Measurements from ENCODE around the gene PRUNE2.
"Not testable (repeated sequence)": the region's sequence is repeated elsewhere in the genome, so short reads cannot be mapped to it uniquely, and the experiment has no call there.

The PRUNE2 gene

GRCh38 chr9:76868897-76869296 lies 37.0 kb downstream of the PRUNE2 start:
- DNase-seq (ENCODE audit: low read depth in 1 of 2, low spot score in 1 of 2), result no peak

DNA sequence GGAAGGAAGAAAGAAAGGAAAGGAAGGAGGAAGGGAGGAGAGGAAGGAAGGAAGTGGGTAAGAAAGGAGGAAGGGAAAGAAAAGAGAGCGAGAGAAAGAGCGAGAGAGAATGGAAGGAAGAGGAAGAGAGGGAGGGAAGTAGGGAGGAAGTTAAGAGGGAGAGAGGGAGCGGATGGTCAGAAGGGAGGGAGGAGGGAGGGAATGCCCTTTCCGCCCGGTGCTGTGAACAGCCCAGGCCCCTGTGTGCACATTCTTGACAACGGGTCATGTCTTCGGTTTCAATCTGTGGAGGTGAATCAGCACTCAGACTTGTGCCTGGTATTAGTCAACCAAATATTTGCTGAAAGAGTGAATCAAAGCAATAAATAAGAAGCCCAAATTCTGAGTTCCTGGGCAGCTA lies 39.2 kb downstream of the PRUNE2 start:
- DNase-seq (ENCODE audit: low read depth in 1 of 2, low spot score in 1 of 2), result no peak

- DNase-seq (ENCODE audit: low read depth in 1 of 2, low spot score in 1 of 2), result no peak
These were observed 42.1 kb downstream of the PRUNE2 start for GRCh38 chr9:76863832-76864231.

DNA sequence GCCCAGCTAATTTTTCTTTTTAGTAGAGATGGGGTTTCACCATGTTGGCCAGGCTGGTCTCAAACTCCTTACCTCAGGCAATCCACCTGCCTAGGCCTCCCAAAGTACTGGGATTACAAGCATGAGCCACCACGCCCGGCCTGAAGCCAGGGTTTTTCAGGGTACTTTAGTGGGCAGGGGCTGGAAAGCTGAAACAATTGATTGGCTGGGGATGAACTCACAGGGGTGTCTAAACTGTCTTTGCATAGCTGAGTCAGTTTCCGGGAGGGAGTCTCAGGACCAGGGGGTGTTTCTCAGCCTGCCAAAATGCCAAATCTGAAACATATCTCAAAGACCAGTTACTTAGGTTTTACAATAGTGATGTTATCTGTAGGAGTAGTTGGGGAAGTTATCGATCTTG lies 46.1 kb downstream of the PRUNE2 start:
- no peak for DNase-seq (ENCODE audit: low read depth in 1 of 2, low spot score in 1 of 2)

GRCh38 chr9:76858248-76858647 lies 47.7 kb downstream of the PRUNE2 start:
- DNase-seq (ENCODE audit: low read depth in 1 of 2, low spot score in 1 of 2), result not testable (repeated sequence)

DNA sequence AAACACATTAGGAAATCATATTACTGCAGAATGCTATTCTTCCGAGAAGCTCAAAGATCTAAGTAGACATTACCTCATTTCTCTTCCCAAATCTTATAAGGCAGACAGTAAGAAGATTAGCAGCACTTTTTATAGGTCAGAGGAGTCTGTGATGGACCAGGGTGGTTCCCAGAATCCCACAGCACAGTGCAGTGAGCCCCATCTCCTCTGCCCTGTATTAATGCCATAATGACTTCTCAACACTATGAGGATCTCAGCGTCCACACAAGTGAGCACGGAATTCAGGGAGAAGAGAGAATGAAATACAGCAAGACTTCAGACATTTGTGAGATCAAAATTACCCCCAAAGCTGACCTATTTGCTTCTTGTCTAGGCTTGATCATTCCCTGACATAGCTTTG lies 49.9 kb downstream of the PRUNE2 start:
- no peak for DNase-seq (ENCODE audit: low read depth in 1 of 2, low spot score in 1 of 2)

GRCh38 chr9:76855015-76855414 lies 50.9 kb downstream of the PRUNE2 start:
- no peak for DNase-seq (ENCODE audit: low read depth in 1 of 2, low spot score in 1 of 2)

GRCh38 chr9:76852026-76852425 lies 53.9 kb downstream of the PRUNE2 start:
- no peak for DNase-seq (ENCODE audit: low read depth in 1 of 2, low spot score in 1 of 2)

GRCh38 chr9:76846297-76846696 lies 59.6 kb downstream of the PRUNE2 start:
- no peak for DNase-seq (ENCODE audit: low read depth in 1 of 2, low spot score in 1 of 2)

DNA sequence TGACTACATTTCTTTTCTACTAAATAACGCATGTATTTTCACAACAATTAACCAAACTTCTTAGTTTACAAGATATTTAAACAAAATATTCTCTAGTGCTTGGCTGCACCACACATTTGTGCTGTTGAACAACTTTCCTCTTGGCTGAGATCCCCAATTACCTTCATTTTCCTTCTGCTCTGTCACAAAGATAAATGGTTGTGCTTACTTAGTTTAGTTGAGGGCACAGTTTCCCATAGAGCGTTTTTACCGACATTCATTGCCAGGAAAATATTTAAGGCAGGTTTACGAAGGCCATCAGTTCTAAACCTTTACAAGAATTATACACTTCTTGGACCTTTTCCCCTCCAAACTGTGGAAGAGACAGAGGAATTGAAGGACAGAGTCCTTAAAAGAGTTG lies 60.7 kb downstream of the PRUNE2 start:
- DNase-seq (ENCODE audit: low read depth in 1 of 2, low spot score in 1 of 2), result no peak

DNA sequence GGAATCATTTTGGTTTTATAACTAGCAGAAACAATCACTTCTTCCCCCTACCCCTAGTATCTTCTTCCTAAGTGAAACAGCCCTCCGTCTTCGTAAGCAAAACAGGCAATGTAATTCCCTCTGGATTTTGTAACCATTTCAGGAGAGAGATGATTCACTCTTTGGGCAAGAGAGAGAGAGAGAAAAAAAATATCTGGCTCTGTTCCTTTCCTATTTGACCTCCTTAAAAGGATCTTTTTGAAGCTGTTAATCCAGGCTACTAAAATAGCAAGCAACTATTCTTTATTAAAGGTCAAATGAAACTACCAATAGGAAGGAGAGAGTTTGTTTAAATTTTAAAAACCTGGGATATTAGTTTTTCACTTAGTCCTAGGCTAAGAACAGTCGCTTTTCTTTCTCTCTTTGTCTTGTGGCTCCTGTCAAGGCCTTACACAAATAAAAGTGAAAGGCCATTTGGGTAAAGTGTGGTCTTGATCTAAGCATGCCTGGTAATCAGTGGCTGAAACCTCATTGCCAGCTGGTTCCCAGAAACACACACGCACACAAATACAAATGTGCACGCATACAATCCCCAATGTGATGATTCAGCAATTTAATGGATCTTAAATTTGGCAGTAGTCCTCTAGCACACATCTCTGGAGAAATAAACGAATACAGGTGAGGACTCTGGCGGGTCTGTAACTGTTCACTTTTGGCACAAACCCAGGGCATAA lies 70.2 kb downstream of the PRUNE2 start:
- no peak for DNase-seq (ENCODE audit: low read depth in 1 of 2, low spot score in 1 of 2)

GRCh38 chr9:76828447-76828846 lies 77.5 kb downstream of the PRUNE2 start:
- DNase-seq (ENCODE audit: low read depth in 1 of 2, low spot score in 1 of 2), result no peak

DNA sequence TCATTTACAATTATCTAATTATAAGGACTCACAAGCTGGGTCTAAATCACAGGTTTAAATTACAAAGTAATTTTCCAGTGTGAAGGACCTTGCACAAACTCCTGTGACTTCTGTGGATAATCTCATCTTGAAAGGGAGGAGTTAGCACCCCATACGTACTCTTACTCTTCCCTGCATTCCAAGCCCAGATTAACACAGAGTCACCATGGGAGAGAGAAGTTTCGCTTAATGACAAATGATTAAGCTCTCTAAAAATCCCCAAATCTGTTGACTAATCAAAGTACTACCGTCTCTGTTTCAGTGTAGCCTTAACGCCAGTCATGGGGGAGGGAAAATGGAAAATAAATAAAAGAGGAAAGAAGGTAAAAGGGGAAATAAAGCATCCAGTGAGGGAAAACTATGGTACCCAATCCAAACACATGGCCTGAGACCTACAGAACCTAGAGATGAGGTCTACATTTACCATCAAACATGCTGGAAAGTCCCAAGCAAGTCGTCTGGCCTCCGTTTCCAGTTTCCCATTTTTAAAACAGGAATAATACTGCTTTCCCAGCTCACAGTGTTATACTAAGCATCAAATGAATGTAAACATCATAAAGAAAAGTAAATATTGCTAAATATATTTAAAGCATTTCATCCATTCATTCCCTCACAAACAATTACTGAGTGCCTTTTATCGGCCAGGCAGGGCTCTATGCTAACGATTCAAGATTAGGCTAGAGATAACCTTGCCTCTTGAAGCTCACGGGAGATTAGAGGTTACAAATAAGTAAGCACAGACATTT lies 78.4 kb downstream of the PRUNE2 start:
- DNase-seq (ENCODE audit: low read depth in 1 of 2, low spot score in 1 of 2), result no peak

- no peak for DNase-seq (ENCODE audit: low read depth in 1 of 2, low spot score in 1 of 2)
These were observed 85.5 kb downstream of the PRUNE2 start for GRCh38 chr9:76820431-76820830.

DNA sequence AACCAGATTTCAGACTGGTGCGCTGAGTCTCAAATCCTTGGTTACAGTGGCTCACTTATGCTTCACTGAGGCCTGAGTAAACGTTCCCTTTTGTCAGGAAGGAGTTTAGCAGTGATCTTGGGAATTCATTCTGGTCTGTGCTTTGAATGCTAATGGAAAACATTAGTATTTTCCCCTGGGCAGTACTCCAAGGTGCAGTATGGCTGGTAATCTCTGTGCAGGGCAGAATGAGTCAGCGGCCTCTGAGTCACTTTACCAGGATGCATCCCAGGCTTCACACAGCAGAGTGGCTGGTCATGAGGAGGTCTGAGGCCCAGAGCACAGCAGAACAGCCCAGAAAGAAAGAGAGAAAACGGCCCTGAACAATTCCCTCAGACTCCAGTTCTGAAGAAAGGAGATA lies 87.6 kb downstream of the PRUNE2 start:
- no peak for DNase-seq (ENCODE audit: low read depth in 1 of 2, low spot score in 1 of 2)

DNA sequence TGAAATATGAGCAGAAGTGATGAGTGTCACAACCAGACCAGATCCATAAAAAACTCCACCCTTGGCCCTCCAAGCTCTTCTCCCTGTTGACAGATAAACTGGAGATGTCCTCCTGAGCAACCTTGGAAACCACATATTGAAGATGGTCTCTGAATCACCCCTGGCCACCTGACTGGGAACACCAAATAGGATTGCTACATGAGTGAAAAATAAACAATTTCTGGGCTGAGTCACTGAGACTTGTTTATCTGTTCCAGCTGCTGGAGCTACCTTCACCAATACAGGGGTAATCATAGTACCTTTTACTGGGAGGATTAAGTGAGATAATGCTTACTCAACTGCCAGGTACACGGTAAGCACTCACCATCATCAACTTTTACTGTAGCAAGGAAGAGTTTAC lies 88.4 kb downstream of the PRUNE2 start:
- DNase-seq (ENCODE audit: low read depth in 1 of 2, low spot score in 1 of 2), result no peak

GRCh38 chr9:76812591-76812990 lies 93.3 kb downstream of the PRUNE2 start:
- no peak for DNase-seq (ENCODE audit: low read depth in 1 of 2, low spot score in 1 of 2)

DNA sequence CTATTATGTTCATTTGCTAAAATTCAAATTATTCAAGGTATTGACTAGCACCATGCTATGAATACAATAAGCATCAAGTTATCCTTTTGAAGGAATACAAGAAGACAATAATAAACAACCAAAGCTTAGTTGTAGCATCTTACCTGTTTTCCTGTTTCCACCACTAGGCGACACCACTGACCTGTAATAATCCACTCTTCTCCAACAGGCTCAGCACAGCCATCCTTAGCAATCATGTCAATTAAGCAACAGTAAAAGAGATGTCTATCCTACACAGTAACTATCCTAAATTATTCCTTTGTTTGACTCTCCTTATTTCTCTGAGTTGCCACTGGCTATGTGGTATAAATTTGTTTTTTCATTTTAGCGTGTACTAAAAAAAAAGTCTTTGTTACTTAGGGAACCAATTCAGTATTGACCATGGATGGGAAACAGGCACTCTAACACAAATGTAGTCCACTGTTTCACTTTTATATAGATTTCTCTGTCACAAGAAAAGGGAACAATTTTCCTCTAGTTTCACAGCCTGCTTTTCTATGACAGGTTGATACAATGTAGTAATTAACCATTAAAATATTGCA lies 95.4 kb downstream of the PRUNE2 start:
- no peak for DNase-seq (ENCODE audit: low read depth in 1 of 2, low spot score in 1 of 2)

- no peak for DNase-seq (ENCODE audit: low read depth in 1 of 2, low spot score in 1 of 2)
These were observed 97.3 kb downstream of the PRUNE2 start for GRCh38 chr9:76808636-76809035.

DNA sequence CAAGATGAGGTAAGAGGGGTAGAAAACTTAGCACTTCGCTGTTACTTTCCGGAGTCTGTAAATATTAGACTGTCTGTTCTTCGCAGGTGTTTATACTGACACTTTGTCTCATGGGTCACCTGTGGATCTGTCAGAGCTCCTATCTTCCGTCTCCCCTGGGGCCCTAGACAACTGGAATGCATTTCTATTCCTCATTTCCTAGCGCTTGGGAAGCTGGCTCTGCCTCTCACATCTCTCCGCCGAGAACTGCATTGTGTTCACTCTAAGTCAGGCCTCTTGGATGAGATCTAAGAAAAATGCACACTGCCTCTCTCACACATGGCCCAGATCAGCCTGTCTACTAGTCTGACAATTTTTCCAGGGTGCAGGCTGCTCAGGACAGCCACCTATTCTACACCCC lies 102.2 kb downstream of the PRUNE2 start:
- no peak for DNase-seq (ENCODE audit: low read depth in 1 of 2, low spot score in 1 of 2)

GRCh38 chr9:76803083-76803482 lies 102.8 kb downstream of the PRUNE2 start:
- no peak for DNase-seq (ENCODE audit: low read depth in 1 of 2, low spot score in 1 of 2)

- no peak for DNase-seq (ENCODE audit: low read depth in 1 of 2, low spot score in 1 of 2)
These were observed 105.0 kb downstream of the PRUNE2 start for GRCh38 chr9:76800901-76801300.

Data from activated T-helper 1 cell treated with anti-CD3 and anti-CD28 coated beads, Interleukin-2, amount 50 U/mL, for 16 hours (primary cell).